Gastroesophageal sphincter (tissue), 3 donors: ENCODE results near the gene ETNPPL.

ENCODE experiments used
- EP300 ChIP-seq: sonication (generic); formaldehyde crosslinking; IDR thresholded peaks from one replicate; pipeline ENCODE4 v1.6.1; 2017; ENCODE audit warnings: antibody characterized with exemption, mild to moderate bottlenecking
- POLR2A ChIP-seq, 2 donors: fragments of 450-650 bp; IDR thresholded peaks; one replicate each; pipeline ENCODE4 v1.6.1; 2017; ENCODE audit warnings: antibody characterized with exemption in 2 of 2, mild to moderate bottlenecking in 2 of 2, moderate library complexity in 1 of 2
- POLR2AphosphoS5 ChIP-seq: sonication (generic); formaldehyde crosslinking; IDR thresholded peaks from one replicate; pipeline ENCODE4 v1.6.1; 2017; ENCODE audit warnings: antibody characterized with exemption
- TF ChIP-seq, protein P1 (sequence below), 4 experiments: fragments of 200-600 bp in 2 of 4; fragments of 450-650 bp in 2 of 4; sonication (generic) in 1 of 4; IDR thresholded peaks; one replicate each; pipeline ENCODE4 v1.5.1; 2017 to 2019; ENCODE audit warnings: antibody characterized with exemption in 4 of 4, mild to moderate bottlenecking in 2 of 4, moderate library complexity in 2 of 4

DNA sequence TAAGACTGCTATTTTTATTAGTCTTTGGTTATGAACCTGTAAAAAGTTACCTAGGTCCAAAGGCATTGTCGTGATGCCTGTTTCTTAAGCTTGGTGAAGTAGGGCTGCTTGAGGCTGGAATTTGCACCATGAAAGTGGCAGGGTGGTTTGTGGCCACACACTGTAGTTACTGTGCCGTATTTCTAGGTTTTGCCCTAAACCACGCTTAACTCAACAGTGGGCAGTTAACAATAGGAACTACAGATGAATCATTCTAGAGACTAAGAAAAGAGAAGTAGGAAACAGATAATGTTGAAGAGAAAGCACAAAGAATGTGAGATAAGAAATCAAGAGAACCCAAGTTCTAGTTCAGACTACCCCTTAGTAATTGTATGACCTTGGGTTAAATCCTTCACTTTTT is 11.5 kb downstream of the ETNPPL start:
- TF ChIP-seq POLR2AphosphoS5 = no peak
- TF ChIP-seq, protein P1, sequence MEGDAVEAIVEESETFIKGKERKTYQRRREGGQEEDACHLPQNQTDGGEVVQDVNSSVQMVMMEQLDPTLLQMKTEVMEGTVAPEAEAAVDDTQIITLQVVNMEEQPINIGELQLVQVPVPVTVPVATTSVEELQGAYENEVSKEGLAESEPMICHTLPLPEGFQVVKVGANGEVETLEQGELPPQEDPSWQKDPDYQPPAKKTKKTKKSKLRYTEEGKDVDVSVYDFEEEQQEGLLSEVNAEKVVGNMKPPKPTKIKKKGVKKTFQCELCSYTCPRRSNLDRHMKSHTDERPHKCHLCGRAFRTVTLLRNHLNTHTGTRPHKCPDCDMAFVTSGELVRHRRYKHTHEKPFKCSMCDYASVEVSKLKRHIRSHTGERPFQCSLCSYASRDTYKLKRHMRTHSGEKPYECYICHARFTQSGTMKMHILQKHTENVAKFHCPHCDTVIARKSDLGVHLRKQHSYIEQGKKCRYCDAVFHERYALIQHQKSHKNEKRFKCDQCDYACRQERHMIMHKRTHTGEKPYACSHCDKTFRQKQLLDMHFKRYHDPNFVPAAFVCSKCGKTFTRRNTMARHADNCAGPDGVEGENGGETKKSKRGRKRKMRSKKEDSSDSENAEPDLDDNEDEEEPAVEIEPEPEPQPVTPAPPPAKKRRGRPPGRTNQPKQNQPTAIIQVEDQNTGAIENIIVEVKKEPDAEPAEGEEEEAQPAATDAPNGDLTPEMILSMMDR (IDR thresholded peaks at IDR 0.05) = no peak
- no peak for TF ChIP-seq POLR2A (IDR thresholded peaks at IDR 0.05)
- no peak for TF ChIP-seq EP300
